SK-N-MC (cell line): Measurements from ENCODE around the gene ITGB1.

Experiments
- DNase-seq: peaks from one replicate; pipeline ENCODE4 v3.0.0-alpha.2; 2011; ENCODE audit warnings: low read depth, low spot score
- H3K27ac ChIP-seq: fragments of 200-600 bp; sonication (generic); 2 replicates; pipeline ENCODE4 v1.5.1; 2016; ENCODE audit warnings: mixed run types
- H3K36me3 ChIP-seq: fragments of 200-600 bp; sonication (generic); 2 replicates; pipeline ENCODE4 v1.6.1; 2017; ENCODE audit warnings: antibody characterized with exemption, low read length, mixed read lengths; ENCODE audit not compliant: insufficient read depth
- H3K4me3 ChIP-seq: fragments of 200-600 bp; sonication (generic); 2 replicates; pipeline ENCODE4 v1.5.1; 2016
- H3K9ac ChIP-seq: fragments of 200-600 bp; sonication (generic); 2 replicates; pipeline ENCODE4 v1.8.0; 2017; ENCODE audit warnings: mixed run types, mixed read lengths; ENCODE audit not compliant: insufficient read length
- H3K9me3 ChIP-seq: fragments of 200-600 bp; sonication (generic); 2 replicates; pipeline ENCODE4 v1.6.1; 2017; ENCODE audit warnings: low read depth, mild to moderate bottlenecking, antibody characterized with exemption, low read length, moderate library complexity, mixed read lengths
- EZH2 ChIP-seq: fragments of 200-600 bp; sonication (generic); IDR thresholded peaks from one replicate; pipeline ENCODE4 v1.6.1; 2017; ENCODE audit warnings: antibody characterized with exemption
- FOXP2 ChIP-seq: optimal IDR thresholded peaks from 2 replicates; pipeline ENCODE3; 2011; ENCODE audit warnings: mild to moderate bottlenecking, moderate library complexity; ENCODE audit not compliant: insufficient read depth; ENCODE audit errors: extremely low read length, control extremely low read depth
- POLR2AphosphoS5 ChIP-seq: IDR thresholded peaks from 2 replicates; pipeline ENCODE4 v1.6.1; 2012; ENCODE audit warnings: mild to moderate bottlenecking, low read depth, low read length, borderline replicate concordance

ITGB1 gene

GRCh38 chr10:32891261-32891660 lies 66.8 kb downstream of the ITGB1 start:
- no peaks in the 10 kb centered on the region for H3K9me3 ChIP-seq
- DNase-seq, result no peak
- TF ChIP-seq EZH2 (no peak), POLR2AphosphoS5 (no peak), FOXP2 (no peak)
- H3K36me3 ChIP-seq, result peaks cover under 1% of the 10 kb centered on the region; the same call in 1 of the 2 replicates
- no peak overlapping the region for H3K27ac ChIP-seq
- no peak overlapping the region for H3K9ac ChIP-seq
- H3K4me3 ChIP-seq, result no peak overlapping the region

GRCh38 chr10:32890444-32890843 lies 67.6 kb downstream of the ITGB1 start:
- H3K9me3 ChIP-seq, result no peaks in the 10 kb centered on the region
- H3K36me3 ChIP-seq, result no peaks in the 10 kb centered on the region
- H3K27ac ChIP-seq, result no peak overlapping the region
- no peak overlapping the region for H3K4me3 ChIP-seq
- no peak overlapping the region for H3K9ac ChIP-seq
- TF ChIP-seq EZH2 (no peak), FOXP2 (no peak), POLR2AphosphoS5 (no peak)
- no peak for DNase-seq

- Histone ChIP-seq H3K36me3 (no peaks in the 10 kb centered on the region), H3K27ac (no peak overlapping the region), H3K9ac (no peak overlapping the region), H3K4me3 (no peak overlapping the region), H3K9me3 (no peaks in the 10 kb centered on the region)
- DNase-seq, result no peak
- TF ChIP-seq FOXP2 (no peak), EZH2 (no peak), POLR2AphosphoS5 (no peak)
These were observed 68.3 kb downstream of the ITGB1 start for GRCh38 chr10:32889631-32890212.

GRCh38 chr10:32888161-32888927 lies 69.7 kb downstream of the ITGB1 start:
- DNase-seq, result no peak
- Histone ChIP-seq H3K9ac (no peak overlapping the region), H3K36me3 (no peaks in the 10 kb centered on the region), H3K9me3 (no peaks in the 10 kb centered on the region), H3K4me3 (no peak overlapping the region), H3K27ac (no peak overlapping the region)
- no peak for TF ChIP-seq EZH2

- H3K27ac ChIP-seq, result no peak overlapping the region
- TF ChIP-seq POLR2AphosphoS5 (no peak), EZH2 (no peak), FOXP2 (no peak)
- DNase-seq, result no peak
These were observed 70.5 kb downstream of the ITGB1 start for GRCh38 chr10:32887481-32887880.

GRCh38 chr10:32882076-32882475 lies 76.0 kb downstream of the ITGB1 start:
- H3K36me3 ChIP-seq, result no peaks in the 10 kb centered on the region
- no peak for DNase-seq
- H3K9me3 ChIP-seq, result no peaks in the 10 kb centered on the region
- TF ChIP-seq POLR2AphosphoS5, result no peak
- no peak for TF ChIP-seq EZH2
- TF ChIP-seq FOXP2, result no peak
- H3K9ac ChIP-seq, result no peak overlapping the region
- H3K27ac ChIP-seq, result no peak overlapping the region
- H3K4me3 ChIP-seq, result no peak overlapping the region

More at GRCh38 chr10:32887481-32887880, 70.5 kb downstream of the ITGB1 start:
- Histone ChIP-seq H3K36me3 (no peaks in the 10 kb centered on the region), H3K9ac (no peak overlapping the region), H3K9me3 (no peaks in the 10 kb centered on the region), H3K4me3 (no peak overlapping the region)

- Histone ChIP-seq H3K27ac (no peak overlapping the region), H3K36me3 (no peaks in the 10 kb centered on the region), H3K9ac (no peak overlapping the region), H3K9me3 (no peaks in the 10 kb centered on the region), H3K4me3 (no peak overlapping the region)
- no peak for DNase-seq
- TF ChIP-seq FOXP2 (no peak), EZH2 (no peak), POLR2AphosphoS5 (no peak)
These were observed 79.4 kb downstream of the ITGB1 start for GRCh38 chr10:32878646-32879045.

- Histone ChIP-seq H3K36me3 (no peaks in the 10 kb centered on the region), H3K27ac (no peak overlapping the region), H3K4me3 (no peak overlapping the region), H3K9ac (no peak overlapping the region), H3K9me3 (no peaks in the 10 kb centered on the region)
- TF ChIP-seq POLR2AphosphoS5, result no peak
- no peak for TF ChIP-seq FOXP2
- TF ChIP-seq EZH2, result no peak
- no peak for DNase-seq
These were observed 80.1 kb downstream of the ITGB1 start for GRCh38 chr10:32877915-32878314.

- Histone ChIP-seq H3K9me3 (no peaks in the 10 kb centered on the region), H3K4me3 (no peak overlapping the region), H3K36me3 (no peaks in the 10 kb centered on the region), H3K9ac (no peak overlapping the region), H3K27ac (no peak overlapping the region)
- no peak for TF ChIP-seq EZH2
- no peak for TF ChIP-seq FOXP2
- TF ChIP-seq POLR2AphosphoS5, result no peak
- DNase-seq, result no peak
These were observed 92.9 kb downstream of the ITGB1 start for GRCh38 chr10:32865170-32865569.
